HepG2 (cell line): ENCODE data around the gene GPC6. TPM values are rescaled to one million over a fixed set of nuclear protein-coding genes. Genes with fewer than 3 reads are reported as not detected.

Experiments
- ATAC-seq: fragments of 200-7000 bp; cut with Tn5 transposase; 3 replicates; pipeline ENCODE4 v1.9.1; 2020; ENCODE audit warnings: mild to moderate bottlenecking, moderate library complexity
- BruUV-seq: library from RNA; stranded (reverse); fragments of 400-500 nt; replicated peaks from 2 replicates; lab custom pipeline; 2021; lab: Mats Ljungman, UMichigan
- CTCF ChIA-PET: fragments of 300-600 bp; formaldehyde crosslinking; extraction: SDS; loops from one replicate; lab custom pipeline; 2021; ENCODE audit warnings: low total read pairs, inconsistent platforms, low intra/inter-chr PET ratio; lab: Yijun Ruan, JAX
- POLR2A ChIA-PET: fragments of 350-600 bp; sonication (Branson Sonifier 250); formaldehyde crosslinking; loops from one replicate; lab custom pipeline; 2020; ENCODE audit warnings: antibody characterized with exemption, inconsistent platforms; lab: Yijun Ruan, JAX
- DNase-seq: peaks from one replicate; pipeline ENCODE4 v3.0.0-alpha.2; 2015; ENCODE audit warnings: low spot score
- FAIRE-seq: peaks from 3 replicates; lab custom pipeline; 2011; peaks lifted over from hg19 to GRCh38; lab: Jason Lieb, UNC
- H2AFZ ChIP-seq: one replicate; pipeline ENCODE4 v1.6.1; 2011; ENCODE audit warnings: low read length, inconsistent platforms
- H3K27ac ChIP-seq: fragments of 300-600 bp; 3 replicates; pipeline ENCODE4 v1.8.0; 2011; ENCODE audit warnings: mixed run types, mild to moderate bottlenecking, mixed read lengths, low read length, inconsistent platforms; ENCODE audit not compliant: insufficient read depth; ENCODE audit errors: extremely low read length
- H3K27me3 ChIP-seq, 2 experiments: fragments of 200-600 bp in 1 of 2; 2 replicates in 1 of 2; 3 replicates in 1 of 2; pipeline versions ENCODE4 v1.6.0 to v1.8.0; 2011; ENCODE audit warnings: low read length in 2 of 2, mild to moderate bottlenecking in 2 of 2, moderate library complexity in 2 of 2, inconsistent platforms in 1 of 2; ENCODE audit not compliant: insufficient read depth in 2 of 2, control insufficient read depth in 1 of 2
- H3K36me3 ChIP-seq, 2 experiments: fragments of 200-600 bp in 1 of 2; replicated peaks in 1 of 2; 2 replicates in 1 of 2; 3 replicates in 1 of 2; pipeline versions ENCODE4 v1.5.1 to v1.8.0; 2011; ENCODE audit warnings: low read length in 2 of 2, inconsistent platforms in 1 of 2; ENCODE audit not compliant: insufficient read depth in 2 of 2, control insufficient read depth in 1 of 2
- H3K4me1 ChIP-seq: 2 replicates; pipeline ENCODE4 v1.5.1; 2012; ENCODE audit warnings: low read length, inconsistent platforms; ENCODE audit not compliant: insufficient read depth
- H3K4me2 ChIP-seq: 2 replicates; pipeline ENCODE4 v1.6.0; 2011; ENCODE audit warnings: low read depth, low read length, inconsistent platforms
- H3K4me3 ChIP-seq, 3 experiments: fragments of 200-600 bp in 1 of 3; sonication (generic), shearing (Covaris generic) in 1 of 3; replicated peaks in 1 of 3; 2 replicates each; pipeline ENCODE4 v1.5.1; 2011 to 2016; ENCODE audit warnings: low read length in 3 of 3, inconsistent platforms in 2 of 3, low read depth in 2 of 3, mild to moderate bottlenecking in 2 of 3, control low read depth in 1 of 3, mixed read lengths in 1 of 3; ENCODE audit not compliant: insufficient read depth in 1 of 3
- H3K79me2 ChIP-seq: one replicate; pipeline ENCODE4 v1.6.1; 2011; ENCODE audit warnings: low read length, inconsistent platforms; ENCODE audit not compliant: insufficient read depth
- H3K9ac ChIP-seq: 2 replicates; pipeline ENCODE4 v1.6.0; 2011; ENCODE audit warnings: mild to moderate bottlenecking, low read depth, low read length, inconsistent platforms; ENCODE audit not compliant: insufficient read depth
- H3K9me3 ChIP-seq: 2 replicates; pipeline ENCODE4 v1.5.1; 2012; ENCODE audit warnings: mild to moderate bottlenecking, low read length
- H4K20me1 ChIP-seq: 2 replicates; pipeline ENCODE4 v1.6.0; 2011; ENCODE audit warnings: inconsistent platforms, mild to moderate bottlenecking, low read length, moderate library complexity; ENCODE audit not compliant: insufficient read depth
- AFF4 ChIP-seq: sonication (generic); formaldehyde crosslinking; IDR thresholded peaks from 2 replicates; pipeline ENCODE4 v1.4.0; 2020; ENCODE audit warnings: missing genetic modification reagents
- BRF2 ChIP-seq: sonication (generic); formaldehyde crosslinking; IDR thresholded peaks from 2 replicates; pipeline ENCODE4 v1.8.1; 2022; ENCODE audit warnings: mild to moderate bottlenecking, missing genetic modification reagents
- CHCHD3 ChIP-seq: sonication (generic); formaldehyde crosslinking; IDR thresholded peaks from 2 replicates; pipeline ENCODE4 v1.8.0; 2022; ENCODE audit warnings: mild to moderate bottlenecking, missing genetic modification reagents, moderate library complexity
- DMAP1 ChIP-seq: IDR thresholded peaks from 2 replicates; pipeline ENCODE4 v1.6.1; 2016
- HDAC1 ChIP-seq: sonication (generic); formaldehyde crosslinking; IDR thresholded peaks from 2 replicates; pipeline ENCODE4 v1.5.1; 2020; ENCODE audit warnings: mild to moderate bottlenecking, missing genetic modification reagents
- HNF4A ChIP-seq: sonication (generic); formaldehyde crosslinking; IDR thresholded peaks from 2 replicates; pipeline ENCODE4 v1.4.0; 2020; ENCODE audit warnings: missing genetic modification reagents
- POGZ ChIP-seq: sonication (generic); formaldehyde crosslinking; IDR thresholded peaks from 2 replicates; pipeline ENCODE4 v1.4.0; 2020; ENCODE audit warnings: mild to moderate bottlenecking, missing genetic modification reagents
- TAF1 ChIP-seq: sonication (generic); formaldehyde crosslinking; IDR thresholded peaks from 2 replicates; pipeline ENCODE4 v1.4.0; 2020; ENCODE audit warnings: missing genetic modification reagents
- YEATS4 ChIP-seq: sonication (generic); formaldehyde crosslinking; IDR thresholded peaks from 2 replicates; pipeline ENCODE4 v1.4.0; 2020; ENCODE audit warnings: missing genetic modification reagents, borderline replicate concordance
- ZFP62 ChIP-seq: sonication (generic); formaldehyde crosslinking; IDR thresholded peaks from 2 replicates; pipeline ENCODE4 v1.4.0; 2020; ENCODE audit warnings: missing genetic modification reagents
- ZNF12 ChIP-seq: sonication (generic); formaldehyde crosslinking; IDR thresholded peaks from 2 replicates; pipeline ENCODE4 v1.5.0; 2020; ENCODE audit warnings: missing genetic modification reagents
- ZNF605 ChIP-seq: sonication (generic); formaldehyde crosslinking; IDR thresholded peaks from 2 replicates; pipeline ENCODE4 v1.8.0; 2022; ENCODE audit warnings: mild to moderate bottlenecking, missing genetic modification reagents
- WGBS: methylation state at CpG from one replicate; pipeline ENCODE4 v1.1.6; 2017; ENCODE audit warnings: low lambda C conversion rate; 5-methylcytosine and 5-hydroxymethylcytosine counted together
- in situ Hi-C: cut with HindIII; loops from 2 replicates; pipeline ENCODE4 v1.10.0; 2017; ENCODE audit warnings: low pct_unique_long_range_greater_than_20kb; ENCODE audit not compliant: extremely low pct_ligation_motif_present
- intact Hi-C: fragments of 100-400 bp; cut with micrococcal nuclease; formaldehyde crosslinking; loops from one replicate; pipeline ENCODE4 v1.10.0; 2022; ENCODE audit not compliant: unreplicated experiment
- polyA plus RNA-seq, 8 experiments: library from polyadenylated mRNA; depleted of rRNA in 3 of 8; stranded (reverse) in 7 of 8; unstranded in 1 of 8; fragments of >200 nt; fragmentation: Illumina TruSeq in 4 of 8; extraction: Trizol in 4 of 8; gene quantifications; 2 replicates each; pipeline versions ENCODE4 v1.2.1 to v1.2.3, GENCODE V29; 2011 to 2016; ENCODE audit warnings: low read depth in 4 of 8, missing spikeins in 1 of 8, mixed read lengths in 1 of 8; ENCODE audit not compliant: insufficient read depth in 1 of 8
- total RNA-seq, 5 experiments: library from RNA; depleted of rRNA; stranded (reverse); fragments of >200 nt; fragmentation: Illumina TruSeq; extraction: Trizol; gene quantifications; 2 replicates each; pipeline ENCODE4 v1.2.3, GENCODE V29; 2016; ENCODE audit warnings: low read depth in 1 of 5

GPC6 gene
- total and polyA plus RNA-seq, 2 of the 13 experiments (the other 11 are each of a cell fraction or from before 2014, with no cell fraction given), result 24.5 to 33.9 TPM

- CTCF ChIA-PET, result no interaction called here
- H3K36me3 ChIP-seq, result no peaks in the 10 kb centered on the region
- in situ Hi-C loops, result no loop called here
- intact Hi-C loops, result loop anchor here (10.0 kb wide), 2 partner anchors 185 to 885 kb away; partner anchors contain the start of gene GPC6
- ATAC-seq (no peak), FAIRE-seq (no peak), DNase-seq (no peak)
- no peaks in the 10 kb centered on the region for H3K79me2 ChIP-seq
- TF ChIP-seq ZFP62 (no peak), DMAP1 (CRISPR knock-in tag) (no peak), YEATS4 (CRISPR knock-in tag) (no peak), ZNF12 (CRISPR knock-in tag) (no peak), HDAC1 (CRISPR knock-in tag) (no peak), CHCHD3 (CRISPR knock-in tag) (no peak)
- no peaks in the 10 kb centered on the region for H4K20me1 ChIP-seq
- H3K9me3 ChIP-seq, result no peaks in the 10 kb centered on the region
- 100% methylated on average over 2 of the region's 2 CpGs for WGBS
- no peak overlapping the region for H3K9ac ChIP-seq
- BruUV-seq, result no TSS peak
- H3K4me2 ChIP-seq, result no peak overlapping the region
- H2AFZ ChIP-seq, result no peak overlapping the region
- no peak overlapping the region for H3K27ac ChIP-seq
- POLR2A ChIA-PET, result no interaction called here
- no peaks in the 10 kb centered on the region for H3K27me3 ChIP-seq
- peaks cover 10% of the 10 kb centered on the region for H3K4me1 ChIP-seq
- H3K4me3 ChIP-seq, result no peak overlapping the region
These were observed 883.2 kb downstream of the GPC6 start for GRCh38 chr13:94109715-94110374.

- Histone ChIP-seq H3K36me3 (no peaks in the 10 kb centered on the region), H3K9ac (no peak overlapping the region), H3K4me3 (no peak overlapping the region), H3K79me2 (no peaks in the 10 kb centered on the region), H3K27ac (no peak overlapping the region), H3K9me3 (no peaks in the 10 kb centered on the region), H3K4me2 (no peak overlapping the region), H4K20me1 (no peaks in the 10 kb centered on the region), H2AFZ (no peak overlapping the region), H3K27me3 (no peaks in the 10 kb centered on the region), H3K4me1 (peaks cover 10% of the 10 kb centered on the region)
- intact Hi-C loops, result loop anchor here (10.0 kb wide), 2 partner anchors 183 to 887 kb away; partner anchors contain the start of gene GPC6
- ATAC-seq, result peak; percentile 71
- in situ Hi-C loops, result no loop called here
- DNase-seq, result peak; percentile 28
- POLR2A ChIA-PET, result no interaction called here
- no TSS peak for BruUV-seq
- no peak for FAIRE-seq
- 80% methylated on average over 3 of the region's 3 CpGs for WGBS
- CTCF ChIA-PET, result no interaction called here
- no peak for TF ChIP-seq BRF2
- TF ChIP-seq HNF4A (CRISPR knock-in tag), result peak; percentile 31; the same call in 1 of the 2 replicates
- no peak for TF ChIP-seq TAF1 (CRISPR knock-in tag)
- no peak for TF ChIP-seq ZNF605 (CRISPR knock-in tag)
- TF ChIP-seq AFF4, result no peak
- 0 out of 2 replicates have a peak, but pooled peaks have one; percentile 29 for TF ChIP-seq POGZ
These were observed 885.6 kb downstream of the GPC6 start for GRCh38 chr13:94112227-94112626.
